HG03342 (cell line): ENCODE measurements around the gene AACS.
"Not testable (repeated sequence)": the region's sequence is repeated elsewhere in the genome, so short reads cannot be mapped to it uniquely, and the experiment has no call there.

Experiments
- ATAC-seq: cut with Tn5 transposase; IDR thresholded peaks from one replicate; pipeline ENCODE4 v1.9.1; 2021; ENCODE audit warnings: mild to moderate bottlenecking, moderate library complexity; ENCODE audit not compliant: unreplicated experiment

The AACS gene

GRCh38 chr12:125065021-125065918 is at the start of gene AACS:
Gene AACS (plus strand): TSS chr12:125065435. CDS start chr12:125065585, 150 bp downstream.
- ATAC-seq = peak; percentile 92

GRCh38 chr12:125015680-125016310 is 49.4 kb upstream of the AACS start:
- ATAC-seq = no peak

GRCh38 chr12:125017801-125018200 is 47.4 kb upstream of the AACS start:
- ATAC-seq = no peak

GRCh38 chr12:125018356-125018755 is 46.9 kb upstream of the AACS start:
- ATAC-seq = no peak

GRCh38 chr12:125021096-125021495 is 44.1 kb upstream of the AACS start:
- ATAC-seq = no peak

- no peak for ATAC-seq
Measured at GRCh38 chr12:125021771-125022170, 43.5 kb upstream of the AACS start.

GRCh38 chr12:125023065-125023464 is 42.2 kb upstream of the AACS start:
- no peak for ATAC-seq

- no peak for ATAC-seq
Measured at GRCh38 chr12:125024949-125025563, 40.2 kb upstream of the AACS start.

GRCh38 chr12:125025606-125026235 is 39.5 kb upstream of the AACS start:
- no peak for ATAC-seq

GRCh38 chr12:125028106-125028505 is 37.1 kb upstream of the AACS start:
- ATAC-seq = no peak

GRCh38 chr12:125029761-125030358 is 35.4 kb upstream of the AACS start:
- no peak for ATAC-seq

GRCh38 chr12:125031471-125031870 is 33.8 kb upstream of the AACS start:
- ATAC-seq = not testable (repeated sequence)

- no peak for ATAC-seq
Measured at GRCh38 chr12:125032466-125033152, 32.6 kb upstream of the AACS start.

GRCh38 chr12:125033288-125033687 is 31.9 kb upstream of the AACS start:
- ATAC-seq = no peak

- ATAC-seq = no peak
Measured at GRCh38 chr12:125038976-125039625, 26.1 kb upstream of the AACS start.

GRCh38 chr12:125049093-125049458 is 16.2 kb upstream of the AACS start:
- ATAC-seq = no peak

- no peak for ATAC-seq
Measured at GRCh38 chr12:125050446-125050845, 14.8 kb upstream of the AACS start.

- ATAC-seq = no peak
Measured at GRCh38 chr12:125050868-125051267, 14.4 kb upstream of the AACS start.

GRCh38 chr12:125053821-125054220 is 11.4 kb upstream of the AACS start:
- ATAC-seq = no peak

- ATAC-seq = no peak
Measured at GRCh38 chr12:125055591-125055990, 9.6 kb upstream of the AACS start.
